ENCODE results near the gene HBS1L.

Gene HBS1L

DNA sequence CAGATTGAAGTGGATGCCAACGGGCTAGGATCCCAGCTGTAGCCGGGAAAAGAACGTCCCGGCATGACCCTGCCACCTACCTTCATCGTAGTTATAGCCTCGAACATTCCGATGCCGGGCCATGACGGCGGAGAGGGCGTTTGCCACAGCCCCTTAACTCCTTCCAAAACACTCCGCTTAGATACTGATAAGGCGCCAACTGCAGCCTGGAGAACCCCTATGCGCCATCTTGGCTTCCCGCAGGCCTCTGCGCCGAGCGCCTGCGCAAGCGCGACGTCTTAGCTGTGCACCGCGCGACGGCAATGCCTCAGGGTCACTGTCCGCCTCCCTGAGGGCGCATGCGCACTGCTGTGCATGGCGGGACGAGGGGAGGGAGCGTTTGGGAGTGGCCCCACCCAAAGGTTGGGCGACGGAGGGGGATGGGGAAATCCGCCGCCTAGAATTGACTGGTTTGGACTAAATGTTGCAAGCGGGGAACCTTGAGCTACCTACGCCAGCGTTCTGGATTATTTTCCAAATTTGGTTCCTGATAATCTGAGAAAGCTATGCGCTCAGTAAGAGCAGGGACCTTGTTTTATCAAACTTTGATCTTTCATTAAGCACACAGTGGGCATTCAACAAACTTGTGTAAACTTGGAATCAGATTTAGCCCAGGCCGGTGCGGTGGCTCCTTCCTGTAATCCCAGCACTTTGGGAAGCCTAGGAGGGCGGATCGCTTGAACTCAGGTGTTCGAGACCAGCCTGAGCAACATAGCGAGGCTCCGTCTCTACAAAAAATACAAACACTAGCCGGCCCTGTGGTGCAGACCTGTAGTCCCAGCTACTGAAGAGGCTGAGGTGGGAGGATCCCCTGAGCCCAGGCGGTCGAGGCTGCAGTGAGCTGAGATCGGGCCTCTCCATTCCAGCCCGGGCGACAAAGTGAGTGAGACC, at the start of gene HBS1L:
HBS1L (minus strand) TSS at position 254 of the 930 bp plus-strand sequence; CDS start at position 123, 131 bp downstream.
- in situ Hi-C loops (cut with HindIII; ENCODE audit: low sequenced_read_pairs): no loop called here

GRCh38 chr6:135104199-135104598, 49.6 kb upstream of the HBS1L start:
- in situ Hi-C loops (cut with HindIII; ENCODE audit: low sequenced_read_pairs): no loop called here

GRCh38 chr6:135102191-135102590, 47.6 kb upstream of the HBS1L start:
- in situ Hi-C loops (cut with HindIII; ENCODE audit: low sequenced_read_pairs): no loop called here

GRCh38 chr6:135097172-135097571, 42.5 kb upstream of the HBS1L start:
- in situ Hi-C loops (cut with HindIII; ENCODE audit: low sequenced_read_pairs): no loop called here

GRCh38 chr6:135096403-135097130, 41.9 kb upstream of the HBS1L start:
- in situ Hi-C loops (cut with HindIII; ENCODE audit: low sequenced_read_pairs): no loop called here

DNA sequence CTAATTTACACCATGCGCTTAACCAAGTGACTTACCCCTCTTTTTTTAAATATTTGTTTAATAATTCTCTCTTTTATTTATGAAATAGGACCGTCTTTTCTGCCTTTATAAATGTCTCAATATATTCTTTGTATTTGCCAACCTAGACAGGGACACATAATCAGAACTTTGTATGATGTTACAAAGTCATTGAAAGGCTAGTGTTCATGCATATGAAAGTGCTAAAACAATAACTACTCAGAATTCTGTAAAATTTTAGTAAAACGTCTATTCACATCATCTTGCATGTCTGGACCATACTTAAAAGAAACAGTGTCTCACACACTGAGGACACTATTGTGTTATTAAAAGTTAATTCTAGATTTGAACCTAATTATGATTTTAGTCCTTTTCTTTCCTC, 41.1 kb upstream of the HBS1L start:
- in situ Hi-C loops (cut with HindIII; ENCODE audit: low sequenced_read_pairs): no loop called here

DNA sequence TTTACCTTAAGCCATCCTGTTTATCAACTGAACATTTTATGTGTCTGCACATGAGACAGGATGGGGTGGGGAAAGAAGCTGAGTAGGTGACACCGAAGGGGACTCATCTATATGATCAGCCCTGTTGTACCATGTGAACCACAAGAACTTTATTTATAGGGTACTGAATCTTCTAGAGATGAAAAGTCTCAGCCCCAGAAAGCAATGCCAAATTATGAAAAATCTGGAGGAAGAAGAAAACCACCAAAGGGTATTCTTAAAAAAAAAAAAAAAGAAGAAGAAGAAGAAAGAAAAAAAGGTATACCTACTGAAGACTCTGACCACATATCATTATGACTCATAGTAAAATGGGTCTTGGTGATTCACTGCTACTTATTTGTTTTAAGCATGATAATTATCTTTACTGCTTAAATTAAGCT, 39.8 kb upstream of the HBS1L start:
- in situ Hi-C loops (cut with HindIII; ENCODE audit: low sequenced_read_pairs): no loop called here

DNA sequence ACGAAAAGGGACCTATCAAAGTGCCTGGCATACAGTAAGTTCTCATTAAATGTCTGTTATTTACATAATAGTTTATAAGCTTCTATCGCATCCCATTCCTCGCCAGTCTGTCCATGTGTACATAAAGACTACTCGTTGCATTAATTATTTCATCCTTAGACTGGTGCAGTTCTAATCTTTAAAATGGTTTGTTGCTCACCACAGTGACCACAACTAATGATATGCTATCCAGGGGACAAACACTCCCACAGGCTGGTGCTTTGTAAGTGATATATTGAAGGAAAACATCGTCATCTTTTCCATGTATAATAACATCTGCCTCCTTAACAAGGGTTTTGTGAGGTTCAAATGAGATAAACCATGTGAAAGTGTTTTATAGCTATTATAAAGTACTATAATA, 39.0 kb upstream of the HBS1L start:
- in situ Hi-C loops (cut with HindIII; ENCODE audit: low sequenced_read_pairs): no loop called here

- in situ Hi-C loops (cut with HindIII; ENCODE audit: low sequenced_read_pairs): no loop called here
Measured at GRCh38 chr6:135092724-135093123, 38.1 kb upstream of the HBS1L start.

DNA sequence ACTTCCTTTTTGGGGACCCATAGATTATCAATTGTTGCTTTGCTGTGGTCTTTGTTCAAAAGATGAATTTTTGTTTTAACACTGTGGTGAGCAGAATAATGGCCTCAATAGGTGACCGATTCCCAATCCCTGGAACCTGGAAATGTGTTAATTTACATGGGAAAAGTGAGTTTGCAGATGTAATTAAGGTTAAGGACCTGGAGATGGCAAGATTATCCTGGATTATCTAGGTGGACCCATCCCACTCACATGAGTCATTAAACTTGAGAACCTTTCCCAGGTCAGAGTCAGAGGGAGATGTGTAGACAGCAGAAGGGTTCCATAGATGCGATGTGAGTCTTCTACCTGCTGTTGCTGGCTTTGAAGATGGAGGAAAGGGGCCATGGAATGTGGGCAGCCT, 36.2 kb upstream of the HBS1L start:
- in situ Hi-C loops (cut with HindIII; ENCODE audit: low sequenced_read_pairs): no loop called here

GRCh38 chr6:135089901-135090300, 35.3 kb upstream of the HBS1L start:
- in situ Hi-C loops (cut with HindIII; ENCODE audit: low sequenced_read_pairs): no loop called here

DNA sequence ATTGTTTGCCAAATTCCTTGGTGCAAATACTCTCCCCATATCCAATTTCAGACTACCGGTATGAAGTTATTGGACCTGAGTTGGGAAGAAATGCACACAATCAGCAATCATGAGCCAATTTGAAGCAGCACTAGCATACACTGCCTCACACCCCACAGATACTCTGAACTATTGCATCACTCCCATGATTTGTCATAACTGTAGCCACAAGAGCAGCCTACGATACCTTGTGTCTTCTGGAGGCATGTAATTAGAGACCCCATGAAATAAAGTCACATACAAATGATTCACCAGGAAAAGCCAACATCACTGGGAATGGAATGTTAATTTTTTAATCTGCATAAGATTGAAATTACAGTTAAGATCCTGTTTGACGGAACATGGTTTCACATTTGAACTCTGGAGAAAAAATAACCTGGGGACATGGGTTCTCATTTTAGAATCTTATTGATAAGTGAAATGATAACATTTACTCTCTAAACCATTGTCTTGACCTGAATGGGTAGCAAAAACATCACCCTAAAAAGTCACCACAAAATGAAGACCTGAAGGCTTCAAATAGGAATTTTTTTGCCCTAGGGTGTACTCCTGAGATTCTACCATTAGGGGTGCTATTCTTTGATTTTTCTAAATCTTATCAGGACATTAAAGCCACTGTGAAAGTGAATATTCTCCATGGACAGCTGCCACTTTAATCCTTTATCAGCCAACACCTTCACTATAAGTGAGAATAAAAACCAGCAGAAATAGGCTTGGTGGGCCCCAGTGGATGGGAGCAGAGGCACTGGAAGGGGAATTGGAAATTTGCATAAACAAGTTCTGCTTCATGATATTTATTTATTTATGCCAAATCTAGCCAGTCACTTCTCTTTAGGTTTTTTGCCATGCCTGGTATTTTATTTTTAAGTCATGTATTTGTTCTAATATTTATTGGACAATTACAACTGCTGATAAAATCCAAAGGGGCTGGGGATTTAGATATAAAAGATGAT, 34.5 kb upstream of the HBS1L start:
- in situ Hi-C loops (cut with HindIII; ENCODE audit: low sequenced_read_pairs): no loop called here

- in situ Hi-C loops (cut with HindIII; ENCODE audit: low sequenced_read_pairs): no loop called here
Measured at GRCh38 chr6:135088281-135088680, 33.7 kb upstream of the HBS1L start.

DNA sequence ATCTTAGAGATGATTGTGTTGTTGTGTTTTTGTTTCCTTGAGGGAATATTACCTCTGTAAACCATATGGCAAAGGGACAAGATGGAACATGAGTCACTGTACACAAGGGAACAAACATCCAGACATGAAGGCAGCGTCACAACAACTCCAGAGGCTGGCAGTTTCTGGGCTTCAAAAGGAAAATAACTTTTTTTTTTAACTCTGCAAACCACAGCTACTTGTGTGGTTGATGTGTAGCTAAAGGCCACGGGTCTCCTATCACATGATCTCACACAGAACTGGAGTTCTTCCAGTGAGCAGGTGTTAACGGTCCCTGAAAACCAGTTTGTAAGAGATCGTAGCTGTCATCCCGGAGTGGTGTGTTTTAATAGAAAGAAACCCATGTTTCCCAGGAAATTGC, 33.2 kb upstream of the HBS1L start:
- in situ Hi-C loops (cut with HindIII; ENCODE audit: low sequenced_read_pairs): no loop called here

DNA sequence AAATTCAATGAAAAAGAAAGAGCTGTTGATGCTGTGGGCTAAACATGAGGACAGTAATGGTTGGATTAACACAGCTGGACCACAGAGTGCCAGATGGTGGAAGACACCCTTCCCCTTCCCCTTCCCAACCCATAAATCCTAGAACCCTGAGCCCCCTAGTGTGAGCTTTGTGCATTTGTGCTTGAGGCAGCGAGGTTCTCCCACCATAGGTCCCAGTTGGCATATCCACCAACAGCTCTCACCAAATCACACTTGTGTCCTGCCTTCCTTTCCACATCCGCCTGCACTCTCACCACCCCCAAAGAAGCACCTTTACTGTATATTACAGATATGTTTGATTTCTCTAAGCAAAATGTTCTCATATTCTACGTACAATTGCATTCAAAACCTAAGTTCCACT, 32.8 kb upstream of the HBS1L start:
- in situ Hi-C loops (cut with HindIII; ENCODE audit: low sequenced_read_pairs): no loop called here

DNA sequence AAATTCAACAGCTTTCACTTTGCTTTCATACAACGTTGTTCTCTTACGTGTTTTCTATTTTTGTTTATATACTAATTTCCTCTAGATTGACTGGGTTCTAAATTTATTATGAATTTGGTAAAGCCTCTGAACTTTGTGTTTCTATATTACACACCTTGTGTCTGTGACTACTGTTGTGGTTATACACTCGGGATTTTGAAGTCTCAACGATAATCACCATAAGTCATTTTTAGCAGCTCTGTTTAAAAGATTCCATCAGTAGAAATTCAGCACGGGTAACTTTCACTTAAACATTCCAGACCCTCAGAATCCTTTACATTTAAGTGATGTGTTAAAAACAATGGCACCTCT, 31.8 kb upstream of the HBS1L start:
- in situ Hi-C loops (cut with HindIII; ENCODE audit: low sequenced_read_pairs): no loop called here

DNA sequence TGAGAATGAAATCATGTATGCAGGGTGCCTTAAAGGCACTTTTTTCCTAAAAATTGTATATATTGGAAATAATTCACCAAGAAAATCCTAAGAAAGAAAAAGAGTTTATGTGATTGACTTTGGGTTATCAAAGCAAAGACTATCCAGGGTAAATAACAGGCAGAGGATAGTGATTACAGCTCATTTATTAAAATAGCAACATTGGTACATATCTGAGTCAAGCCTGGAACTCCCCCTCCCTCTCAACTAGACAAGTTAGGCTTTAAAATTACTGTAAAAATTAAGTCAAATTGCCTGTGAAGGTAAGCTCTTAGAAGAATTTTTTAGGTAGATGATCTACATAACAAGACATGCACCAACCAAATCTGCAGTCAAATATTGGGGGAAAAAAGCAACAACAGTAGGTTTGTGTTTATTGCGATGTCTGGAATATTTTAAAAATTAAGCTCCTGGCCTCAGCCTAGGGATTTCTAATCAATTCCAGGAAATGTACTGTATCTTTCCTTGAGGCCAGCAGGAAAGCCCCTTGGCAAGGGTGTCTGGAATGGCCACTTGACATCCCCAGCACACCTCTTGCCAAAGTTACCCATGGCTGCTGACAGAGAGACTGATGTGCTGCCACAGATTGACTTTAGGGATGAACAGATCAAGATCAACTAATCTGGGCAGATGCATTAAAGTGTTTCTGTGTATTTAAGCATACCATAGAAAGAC, 31.2 kb upstream of the HBS1L start:
- in situ Hi-C loops (cut with HindIII; ENCODE audit: low sequenced_read_pairs): no loop called here

DNA sequence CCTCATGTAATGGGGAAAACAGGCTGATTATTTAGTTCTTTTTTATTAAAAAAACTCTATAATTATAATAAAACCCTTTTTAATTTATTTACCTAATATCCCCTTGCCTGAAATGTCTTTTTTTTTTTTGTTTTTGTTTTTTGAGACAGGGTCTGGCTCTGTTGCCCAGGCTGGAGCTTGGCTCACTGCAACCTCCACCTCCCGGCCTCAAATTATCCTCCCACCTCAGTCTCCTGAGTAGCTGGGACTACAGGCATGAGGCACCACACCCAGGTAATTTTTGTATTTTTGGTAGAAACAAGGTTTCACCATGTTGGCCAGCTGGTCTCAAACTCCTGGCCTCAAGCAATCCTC, 30.3 kb upstream of the HBS1L start:
- in situ Hi-C loops (cut with HindIII; ENCODE audit: low sequenced_read_pairs): no loop called here

- in situ Hi-C loops (cut with HindIII; ENCODE audit: low sequenced_read_pairs): no loop called here
Measured at GRCh38 chr6:135084001-135084915, 29.6 kb upstream of the HBS1L start.
